HT1080 (cell line): ENCODE results near the gene KLHL15. TPM values are rescaled to one million over a fixed set of nuclear protein-coding genes. Genes with fewer than 3 reads are reported as not detected.
"Not testable (repeated sequence)": the region's sequence is repeated elsewhere in the genome, so short reads cannot be mapped to it uniquely, and the experiment has no call there.

ENCODE experiments used
- DNase-seq: peaks from one replicate; pipeline ENCODE4 v3.0.0-alpha.2; 2015; ENCODE audit warnings: low read depth
- total RNA-seq: library from RNA; depleted of rRNA; stranded (reverse); fragments of >200 nt; shearing (Covaris generic); gene quantifications from 2 replicates; pipeline ENCODE4 v1.2.3, GENCODE V29; 2014

KLHL15 gene
- total RNA-seq, 1 experiment from 2014 or later = 8.5 TPM

DNA sequence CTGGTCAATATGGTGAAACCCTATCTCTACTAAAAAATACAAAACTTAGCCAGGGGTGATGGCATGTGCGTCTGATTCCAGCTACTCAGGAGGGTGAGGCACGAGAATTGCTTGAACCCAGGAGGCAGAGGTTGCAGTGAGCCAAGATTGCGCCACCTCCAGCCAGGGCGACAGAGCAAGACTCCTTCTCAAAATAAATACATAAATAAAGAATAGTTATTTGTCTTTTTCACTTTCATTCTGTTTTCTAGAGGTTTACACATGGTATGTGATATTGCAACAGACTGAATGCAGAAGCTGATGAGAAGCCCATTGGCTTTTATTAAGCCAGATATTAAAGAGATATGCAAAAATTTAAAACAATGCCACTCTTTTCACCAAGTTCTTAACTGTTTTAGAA, 8.2 kb downstream of the KLHL15 start:
- no peak for DNase-seq

DNA sequence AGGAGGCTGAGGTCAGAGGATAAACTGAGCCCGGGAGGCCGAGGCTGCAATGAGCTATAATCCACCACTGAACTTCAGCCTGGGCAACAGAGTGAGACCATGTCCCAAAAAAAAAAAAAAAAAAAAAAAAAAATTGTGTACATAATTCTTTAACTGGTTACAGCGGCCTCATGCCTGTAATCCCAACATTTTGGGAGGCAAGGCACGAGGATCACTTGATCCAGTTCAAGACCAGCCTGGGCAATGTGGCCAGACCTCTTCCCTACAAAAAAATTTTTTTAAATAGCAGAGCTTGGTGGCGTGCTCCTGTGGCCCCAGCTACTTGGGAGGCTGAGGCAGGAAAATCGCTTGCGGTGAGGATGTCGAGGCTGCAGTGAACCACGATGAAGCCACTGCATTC, 9.3 kb downstream of the KLHL15 start:
- no peak for DNase-seq

DNA sequence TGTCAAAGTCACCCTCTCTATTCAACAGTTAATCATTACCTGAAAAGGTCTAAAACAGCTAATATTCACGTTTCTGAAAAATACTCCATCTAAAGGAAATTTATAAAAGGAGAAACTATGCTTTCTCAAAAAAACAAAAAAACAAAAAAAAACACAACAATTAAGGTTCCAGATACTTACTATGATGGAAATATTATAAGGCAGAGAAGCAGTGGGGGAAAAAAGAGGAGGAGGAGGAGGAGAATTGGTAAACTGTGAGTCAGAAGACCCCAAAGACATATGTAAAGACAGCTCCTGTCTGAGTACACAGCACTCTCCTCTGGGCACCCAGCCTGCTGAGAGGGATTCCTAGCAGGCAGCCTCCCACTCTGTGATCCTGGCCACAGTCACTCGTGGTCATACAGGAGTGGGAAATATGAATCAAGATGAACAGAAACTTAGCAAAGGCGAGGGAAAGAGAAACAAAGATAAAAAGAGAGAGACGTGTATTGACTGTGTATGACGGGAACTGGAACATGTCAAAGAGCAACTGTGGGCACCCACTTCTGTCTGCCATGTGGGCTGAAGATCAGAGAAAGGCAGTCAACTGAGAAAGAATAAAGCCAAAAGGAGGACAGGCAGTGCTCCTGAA, 12.5 kb downstream of the KLHL15 start:
- DNase-seq = no peak

- DNase-seq = no peak
Measured at GRCh38 chrX:24012266-24012665, 14.7 kb downstream of the KLHL15 start.

GRCh38 chrX:24005867-24006266, 21.1 kb downstream of the KLHL15 start:
- no peak for DNase-seq

GRCh38 chrX:24005028-24005427, 22.0 kb downstream of the KLHL15 start:
- no peak for DNase-seq

DNA sequence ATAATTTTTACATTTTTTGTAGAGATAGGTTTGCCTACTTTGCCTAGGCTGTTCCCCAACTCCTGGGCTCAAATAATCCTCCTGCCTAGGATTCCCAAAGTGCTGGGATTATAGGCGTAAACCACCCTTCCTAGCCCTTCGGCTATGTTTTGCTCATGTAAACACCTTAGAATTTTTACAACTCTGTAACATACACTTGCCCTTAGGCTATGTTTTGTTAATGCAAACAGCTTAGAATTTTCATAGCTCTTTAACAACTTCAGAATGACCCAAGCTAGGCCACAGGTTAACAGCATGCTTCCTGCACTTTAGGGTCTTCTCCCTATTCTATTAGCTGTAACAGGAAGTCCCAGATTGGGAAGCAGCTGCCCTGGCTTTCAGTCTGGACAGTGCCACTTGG, 24.2 kb downstream of the KLHL15 start:
- DNase-seq = no peak

- DNase-seq = no peak
Measured at GRCh38 chrX:24002167-24002566, 24.8 kb downstream of the KLHL15 start.

GRCh38 chrX:23999671-24000070, 27.3 kb downstream of the KLHL15 start:
- DNase-seq = no peak

DNA sequence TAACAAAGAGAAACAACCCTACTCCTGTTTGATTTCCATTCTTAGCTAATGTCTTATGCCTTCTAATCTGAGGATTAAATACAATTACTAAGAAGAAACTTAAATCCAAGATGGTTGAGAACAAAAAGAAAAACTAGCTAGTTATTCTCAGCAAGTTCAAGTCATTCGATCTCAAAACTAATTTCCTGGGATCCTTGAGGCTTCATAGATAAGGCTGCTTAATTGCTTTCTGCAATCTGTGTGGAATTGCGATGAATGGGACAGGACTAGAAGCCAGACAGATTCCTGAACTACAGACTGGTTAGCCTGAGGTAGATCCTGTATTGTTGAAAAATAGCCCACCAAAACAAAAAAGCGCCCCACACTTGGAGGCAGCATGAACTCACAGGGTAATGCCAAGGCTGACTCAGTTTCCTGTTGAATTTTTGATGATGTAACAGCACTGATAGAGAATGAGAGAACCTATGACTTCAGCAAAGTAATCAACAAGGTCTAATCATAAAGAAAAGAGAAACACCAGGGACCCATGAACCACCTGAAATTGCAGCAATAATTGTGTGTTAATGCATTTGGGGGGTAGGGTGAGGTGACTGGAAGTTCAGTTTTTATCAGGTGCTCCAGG, 33.9 kb downstream of the KLHL15 start:
- peak; percentile 15 for DNase-seq

GRCh38 chrX:23992431-23992830, 34.6 kb downstream of the KLHL15 start:
- no peak for DNase-seq

- DNase-seq = no peak
Measured at GRCh38 chrX:23990455-23990854, 36.5 kb downstream of the KLHL15 start.

DNA sequence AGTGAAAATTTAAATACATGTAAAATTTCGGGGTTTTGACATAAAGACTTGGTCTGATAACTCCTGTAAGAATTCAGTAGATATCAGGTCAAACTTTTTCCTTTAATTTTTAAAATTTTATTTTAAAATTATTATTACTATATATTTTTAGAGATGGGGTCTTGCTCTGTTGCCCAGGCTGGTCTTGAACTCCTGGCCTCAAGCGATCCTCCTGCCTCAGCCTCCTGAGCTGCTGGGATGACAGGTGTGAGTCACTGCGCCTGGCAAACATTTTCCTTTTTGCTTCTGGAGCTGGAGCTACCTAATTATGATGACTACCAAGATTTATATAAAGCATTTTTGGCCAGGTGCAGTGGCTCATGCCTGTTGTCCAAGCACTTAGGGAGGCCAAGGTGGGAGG, 37.3 kb downstream of the KLHL15 start:
- DNase-seq = no peak

DNA sequence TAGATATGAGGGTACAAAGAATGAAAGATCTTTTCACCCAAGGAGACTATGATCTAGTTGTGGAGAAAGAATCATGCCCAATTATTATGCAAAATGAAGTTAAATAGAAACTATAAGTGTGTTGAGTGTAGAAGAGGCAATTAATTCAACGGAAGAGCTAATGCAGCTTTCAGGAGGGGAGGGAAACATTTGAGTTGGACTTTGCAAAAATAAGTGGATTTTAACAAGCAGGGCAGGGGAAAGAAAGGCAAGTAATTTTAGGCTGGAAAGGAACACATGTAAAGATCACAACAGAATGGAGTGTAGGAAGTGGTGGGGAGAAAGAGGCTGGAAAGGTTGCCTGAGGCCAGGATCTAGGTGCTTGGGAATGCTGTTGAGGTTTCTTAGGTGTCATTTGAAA, 44.1 kb downstream of the KLHL15 start:
- no peak for DNase-seq

GRCh38 chrX:23981711-23982110, 45.3 kb downstream of the KLHL15 start:
- DNase-seq = no peak

GRCh38 chrX:23981222-23981621, 45.8 kb downstream of the KLHL15 start:
- no peak for DNase-seq

DNA sequence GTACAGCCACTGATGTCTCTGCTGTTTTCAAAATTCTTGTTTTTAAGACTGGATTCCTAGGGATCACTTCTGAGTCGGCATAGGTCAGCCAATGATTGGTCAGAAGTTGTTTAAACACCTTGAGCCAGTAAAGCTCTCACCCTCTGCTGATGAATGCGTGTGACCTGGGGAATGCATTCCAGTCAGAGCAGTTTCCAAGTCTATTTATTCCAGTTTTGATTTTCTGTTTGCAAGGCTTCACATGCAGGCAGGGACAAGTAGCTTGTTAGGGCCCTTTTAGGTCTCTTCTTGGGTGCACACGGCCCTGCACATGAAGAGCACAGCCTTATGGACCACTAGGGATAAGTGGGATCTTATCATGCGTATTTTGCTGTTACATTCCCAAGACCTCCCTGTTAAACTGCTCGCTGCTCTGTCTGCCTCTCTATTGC, 47.0 kb downstream of the KLHL15 start:
- no peak for DNase-seq

- no peak for DNase-seq
Measured at GRCh38 chrX:23978491-23978890, 48.5 kb downstream of the KLHL15 start.

GRCh38 chrX:23965630-23966029, 61.4 kb downstream of the KLHL15 start:
- DNase-seq = not testable (repeated sequence)

- no peak for DNase-seq
Measured at GRCh38 chrX:23964191-23964590, 62.8 kb downstream of the KLHL15 start.

GRCh38 chrX:23959781-23960180, 67.2 kb downstream of the KLHL15 start:
- DNase-seq = no peak

DNA sequence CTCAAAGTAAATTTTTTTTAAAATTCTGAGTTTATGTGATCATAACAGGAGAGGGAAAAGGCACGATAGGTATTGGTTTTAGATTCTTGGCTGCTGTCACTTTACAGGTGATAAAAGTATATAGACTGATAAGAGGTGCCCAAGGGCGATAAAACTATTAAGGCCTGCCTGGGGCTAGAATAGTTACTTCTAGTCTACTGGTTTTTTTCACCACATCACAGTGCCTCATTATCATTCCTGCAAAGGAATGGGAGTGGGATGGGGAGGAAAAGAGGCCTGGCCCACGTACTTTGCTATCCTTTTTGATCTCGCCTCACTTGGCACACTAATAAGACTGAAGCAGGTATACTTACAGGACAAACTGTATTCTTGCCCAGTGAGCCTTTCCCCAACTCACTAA, 72.6 kb downstream of the KLHL15 start:
- DNase-seq = no peak

DNA sequence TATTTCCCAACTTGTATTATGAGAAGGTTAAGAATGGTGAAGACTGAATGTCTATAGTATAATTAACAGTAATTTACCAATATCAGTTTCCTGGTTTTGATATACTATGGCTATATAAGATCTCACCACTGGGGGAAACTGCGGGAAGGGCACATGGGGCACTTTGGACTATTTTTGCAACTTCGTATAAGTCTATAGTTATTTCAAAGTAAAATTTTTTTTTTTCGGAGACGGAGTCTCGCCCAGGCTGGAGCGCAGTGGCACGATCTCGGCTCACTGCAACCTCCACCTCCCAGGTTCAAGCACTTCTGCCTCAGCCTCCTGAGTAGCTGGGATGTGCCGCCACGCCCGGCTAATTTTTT, 73.1 kb downstream of the KLHL15 start:
- DNase-seq = no peak
